Smooth muscle cell of the coronary artery (primary cell): Measurements from ENCODE around the gene CDK16. TPM values are rescaled to one million over a fixed set of nuclear protein-coding genes. Genes with fewer than 3 reads are reported as not detected.

Experiments used
- total RNA-seq: library from RNA; depleted of rRNA; stranded (reverse); fragments of >200 nt; gene quantifications from 2 replicates; pipeline ENCODE4 v1.2.3, GENCODE V29; 2014; ENCODE audit warnings: low replicate concordance

Gene CDK16
- total RNA-seq = 39.4 and 58.6 TPM in 2 replicates

GRCh38 chrX:47218280-47218919 lies at the start of gene CDK16:
TSS of gene CDK16 (plus strand) at chrX:47218681. CDS start at chrX:47223558, 4,877 bp downstream.

GRCh38 chrX:47193475-47194193 lies 24.8 kb upstream of the CDK16 start, which contains the start of gene UBA1:
TSS of gene UBA1 (plus strand) at chrX:47193829. CDS start at chrX:47198803, 4,974 bp downstream.

DNA sequence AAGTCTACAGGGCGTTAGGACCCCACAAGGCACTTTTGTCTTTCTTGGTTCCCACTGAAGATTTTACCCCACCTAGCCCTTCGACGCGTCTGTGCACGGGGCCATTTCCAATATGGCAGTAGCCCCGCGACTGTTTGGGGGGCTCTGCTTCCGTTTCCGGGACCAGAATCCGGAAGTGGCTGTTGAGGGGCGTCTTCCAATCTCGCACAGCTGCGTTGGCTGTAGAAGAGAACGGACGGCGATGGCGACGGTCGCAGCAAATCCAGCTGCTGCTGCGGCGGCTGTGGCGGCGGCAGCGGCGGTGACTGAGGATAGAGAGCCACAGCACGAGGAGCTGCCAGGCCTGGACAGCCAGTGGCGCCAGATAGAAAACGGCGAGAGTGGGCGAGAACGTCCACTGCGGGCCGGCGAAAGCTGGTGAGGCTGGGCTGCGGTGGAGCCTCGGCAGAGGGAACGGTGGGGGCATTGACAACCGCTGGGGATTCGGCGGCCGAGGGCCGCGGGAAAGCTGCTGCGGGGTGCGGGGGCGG lies 14.4 kb downstream of the CDK16 start, which contains the start of gene USP11:
Gene USP11, plus strand, starts transcription at position 207 of the 530 bp plus-strand sequence. Its CDS starts 35 bp downstream, at position 242.

Other genes starting within 250 kb of the CDK16 start
- gene RGN, start 140.2 kb upstream of the CDK16 start, total RNA-seq = 1.5 and 5.6 TPM in 2 replicates
- gene NDUFB11, start 74.0 kb upstream of the CDK16 start, total RNA-seq = 36.4 and 91.0 TPM in 2 replicates
- gene RBM10, start 73.5 kb upstream of the CDK16 start, total RNA-seq = 44.3 and 49.5 TPM in 2 replicates
- 106 and 131 TPM in 2 replicates for gene UBA1, start 24.9 kb upstream of the CDK16 start, total RNA-seq
- gene USP11, start 14.3 kb downstream of the CDK16 start, total RNA-seq = 43.2 and 63.9 TPM in 2 replicates
- 0.12 TPM in 1 of 2 replicates, not detected in the other for gene ZNF157, start 151.9 kb downstream of the CDK16 start, total RNA-seq